BLaER1 (cell line): Measurements from ENCODE around the gene SMAD2.

Source experiments
- H3K27ac ChIP-seq: shearing (Covaris generic); formaldehyde crosslinking; 2 replicates; pipeline ENCODE4 v1.8.1; 2022
- H3K27me3 ChIP-seq: shearing (Covaris generic); formaldehyde crosslinking; 2 replicates; pipeline ENCODE4 v1.8.1; 2022
- H3K36me3 ChIP-seq: shearing (Covaris generic); formaldehyde crosslinking; 2 replicates; pipeline ENCODE4 v1.8.1; 2022
- H3K4me1 ChIP-seq: shearing (Covaris generic); formaldehyde crosslinking; 2 replicates; pipeline ENCODE4 v1.8.1; 2022
- H3K4me2 ChIP-seq: shearing (Covaris generic); formaldehyde crosslinking; 2 replicates; pipeline ENCODE4 v1.8.1; 2022
- H3K4me3 ChIP-seq: shearing (Covaris generic); formaldehyde crosslinking; 2 replicates; pipeline ENCODE4 v1.8.1; 2022
- H3K9ac ChIP-seq: shearing (Covaris generic); formaldehyde crosslinking; 2 replicates; pipeline ENCODE4 v1.8.1; 2022
- H3K9me3 ChIP-seq: shearing (Covaris generic); formaldehyde crosslinking; 2 replicates; pipeline ENCODE4 v1.8.1; 2022
- H4K20me1 ChIP-seq: shearing (Covaris generic); formaldehyde crosslinking; 2 replicates; pipeline ENCODE4 v1.8.1; 2022
- Cebpa-rat ChIP-seq: shearing (Covaris generic); IDR thresholded peaks from 2 replicates; pipeline ENCODE4 v1.8.1; 2022

SMAD2 gene

DNA sequence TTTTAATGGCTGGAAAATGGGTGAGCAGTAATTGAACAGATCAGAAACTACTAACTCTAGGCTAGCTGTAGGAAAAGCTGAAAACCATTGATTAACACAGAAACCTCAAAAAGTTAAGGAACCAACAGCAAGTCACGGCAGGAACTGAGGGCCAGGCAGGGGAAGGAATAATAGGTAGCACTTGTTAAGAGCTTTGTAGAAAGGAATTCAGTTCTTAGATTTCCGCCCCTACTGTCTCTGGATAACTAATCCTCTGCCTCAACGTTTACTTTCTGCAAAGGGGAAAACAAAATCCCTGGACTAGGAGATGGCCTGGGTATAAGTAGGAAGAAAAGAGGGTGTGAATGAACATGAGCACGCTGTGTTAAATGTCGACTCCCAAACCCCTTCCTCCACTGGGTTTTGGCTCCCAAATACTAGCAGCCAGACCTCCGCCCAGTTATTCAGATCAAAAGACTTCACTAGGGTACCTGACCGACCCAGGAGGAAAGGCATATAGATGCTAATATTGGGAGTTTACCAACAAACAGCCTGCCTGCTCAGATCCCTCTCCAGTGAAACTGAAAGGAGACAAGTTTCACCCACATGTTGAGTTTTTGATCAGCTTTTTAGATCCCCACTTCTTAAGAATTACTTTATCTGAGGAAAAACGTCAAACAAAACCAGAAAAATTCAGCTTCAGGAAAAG lies 12.4 kb downstream of the SMAD2 start:
- H3K4me2 ChIP-seq = no peak overlapping the region
- no peak for TF ChIP-seq Cebpa-rat
- no peaks in the 10 kb centered on the region for H3K27me3 ChIP-seq
- H3K9me3 ChIP-seq = no peaks in the 10 kb centered on the region
- H4K20me1 ChIP-seq = peaks cover 99% of the 10 kb centered on the region
- H3K4me3 ChIP-seq = no peak overlapping the region
- H3K9ac ChIP-seq = no peak overlapping the region
- H3K27ac ChIP-seq = no peak overlapping the region
- H3K4me1 ChIP-seq = peaks cover 32% of the 10 kb centered on the region
- peaks cover 13% of the 10 kb centered on the region; the same call in 1 of the 2 replicates for H3K36me3 ChIP-seq

DNA sequence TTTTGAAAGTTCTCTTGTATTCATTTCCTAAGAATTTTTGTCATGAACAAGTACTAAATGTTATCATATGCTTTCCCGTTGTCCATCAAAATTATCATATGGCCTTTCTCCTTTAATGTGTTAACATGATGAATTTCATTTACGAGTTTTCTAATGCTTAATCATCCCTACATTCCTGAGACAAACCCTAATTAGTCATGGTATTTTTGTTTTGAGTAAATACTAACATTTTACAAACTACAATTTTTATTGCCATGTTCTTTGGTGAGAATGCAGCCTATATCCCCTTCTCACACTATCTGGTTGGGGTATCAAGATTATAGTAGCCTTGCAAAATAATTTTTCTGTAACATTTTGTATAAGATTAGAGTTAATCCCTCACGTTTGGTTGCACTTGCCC lies 14.5 kb downstream of the SMAD2 start:
- Histone ChIP-seq H3K27ac (no peak overlapping the region), H3K36me3 (peaks cover 28% of the 10 kb centered on the region), H3K27me3 (no peaks in the 10 kb centered on the region), H3K4me2 (no peak overlapping the region), H3K9ac (no peak overlapping the region), H3K4me3 (no peak overlapping the region), H4K20me1 (peaks cover 99% of the 10 kb centered on the region), H3K9me3 (peaks cover 10% of the 10 kb centered on the region), H3K4me1 (peaks cover 32% of the 10 kb centered on the region)
- no peak for TF ChIP-seq Cebpa-rat

DNA sequence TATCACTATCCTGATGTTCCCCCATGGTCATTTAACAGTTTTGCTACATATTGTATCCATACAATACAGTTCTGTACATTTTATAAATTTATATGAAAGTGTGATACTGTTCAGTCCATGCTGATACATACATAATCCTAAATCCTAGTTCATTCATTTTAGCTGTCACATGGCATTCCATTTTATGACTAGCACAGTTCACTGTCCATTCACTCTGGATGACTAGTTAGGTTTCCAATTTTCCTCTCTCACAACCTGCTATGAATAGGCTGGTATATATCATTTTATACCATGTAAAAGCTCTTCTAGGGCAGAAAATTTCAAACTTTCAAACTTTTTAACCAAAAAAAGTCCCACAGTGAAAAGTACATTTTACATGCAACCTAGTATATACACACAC lies 15.2 kb downstream of the SMAD2 start:
- H3K4me3 ChIP-seq = no peak overlapping the region
- no peaks in the 10 kb centered on the region for H3K27me3 ChIP-seq
- peaks cover 32% of the 10 kb centered on the region for H3K4me1 ChIP-seq
- no peak overlapping the region for H3K9ac ChIP-seq
- H3K36me3 ChIP-seq = peaks cover 28% of the 10 kb centered on the region
- peaks cover 15% of the 10 kb centered on the region for H3K9me3 ChIP-seq
- H4K20me1 ChIP-seq = peaks cover 99% of the 10 kb centered on the region
- H3K27ac ChIP-seq = no peak overlapping the region
- no peak for TF ChIP-seq Cebpa-rat
- no peak overlapping the region for H3K4me2 ChIP-seq

DNA sequence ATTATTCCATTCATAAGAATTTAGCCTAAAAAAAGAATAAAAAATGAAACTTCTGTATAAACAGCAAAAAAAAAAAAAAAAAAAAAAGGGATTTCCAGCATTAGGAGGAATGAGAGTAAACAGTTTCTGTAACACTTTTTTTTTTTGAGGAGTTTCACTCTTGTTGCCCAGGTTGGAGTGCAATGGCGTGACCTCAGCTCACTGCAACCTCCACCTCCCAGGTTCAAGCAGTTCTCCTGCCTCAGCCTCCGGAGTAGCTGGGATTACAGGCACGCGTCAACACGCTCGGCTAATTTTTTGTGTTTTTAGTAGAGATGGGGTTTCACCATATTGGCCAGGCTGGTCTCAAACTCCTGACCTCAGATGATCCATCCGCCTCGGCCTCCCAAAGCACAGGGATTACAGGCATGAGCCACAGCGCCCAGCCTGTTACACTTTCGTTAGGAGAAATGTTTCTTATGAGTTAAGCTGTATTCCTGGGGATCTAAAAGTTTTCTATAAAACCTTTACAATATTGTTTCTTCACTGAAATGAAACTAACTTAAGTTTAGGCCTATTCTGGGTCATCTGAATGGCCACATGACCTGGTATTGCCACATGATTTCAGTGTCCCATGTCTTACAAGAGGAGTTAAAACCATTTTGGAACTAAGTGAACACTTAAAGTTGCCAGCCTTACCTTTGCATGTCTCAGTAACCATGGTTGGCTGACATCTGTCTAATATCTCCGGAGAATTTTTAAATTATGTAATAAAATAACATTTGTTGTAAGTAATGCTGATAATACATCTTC lies 17.5 kb downstream of the SMAD2 start:
- no peaks in the 10 kb centered on the region for H3K27me3 ChIP-seq
- H3K27ac ChIP-seq = no peak overlapping the region
- H3K36me3 ChIP-seq = peaks cover 42% of the 10 kb centered on the region
- H3K4me2 ChIP-seq = no peak overlapping the region
- no peak overlapping the region for H3K9ac ChIP-seq
- TF ChIP-seq Cebpa-rat = no peak
- H3K9me3 ChIP-seq = peaks cover 33% of the 10 kb centered on the region
- H3K4me3 ChIP-seq = no peak overlapping the region
- peaks cover 19% of the 10 kb centered on the region for H3K4me1 ChIP-seq
- H4K20me1 ChIP-seq = peaks cover 97% of the 10 kb centered on the region

DNA sequence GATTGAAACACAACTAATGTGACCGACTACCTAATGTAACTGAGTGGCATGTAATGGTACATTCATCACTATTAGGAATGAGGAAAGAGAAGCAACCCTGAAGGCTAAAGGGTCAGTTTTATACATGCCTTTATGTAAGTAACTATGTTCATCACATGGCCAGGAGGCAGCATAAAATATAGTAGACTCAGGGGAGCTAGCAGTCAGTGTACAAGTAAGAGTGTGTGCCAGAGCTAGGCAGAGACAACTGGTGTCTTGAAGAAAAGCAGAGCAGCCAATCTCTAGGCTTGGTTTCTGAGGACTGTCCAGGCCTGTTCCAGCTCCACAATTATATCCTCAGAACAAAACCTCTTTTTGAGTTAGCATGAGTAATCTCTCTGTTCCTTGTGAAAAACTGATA lies 18.1 kb downstream of the SMAD2 start:
- peaks cover 13% of the 10 kb centered on the region for H3K4me1 ChIP-seq
- no peak overlapping the region for H3K27ac ChIP-seq

DNA sequence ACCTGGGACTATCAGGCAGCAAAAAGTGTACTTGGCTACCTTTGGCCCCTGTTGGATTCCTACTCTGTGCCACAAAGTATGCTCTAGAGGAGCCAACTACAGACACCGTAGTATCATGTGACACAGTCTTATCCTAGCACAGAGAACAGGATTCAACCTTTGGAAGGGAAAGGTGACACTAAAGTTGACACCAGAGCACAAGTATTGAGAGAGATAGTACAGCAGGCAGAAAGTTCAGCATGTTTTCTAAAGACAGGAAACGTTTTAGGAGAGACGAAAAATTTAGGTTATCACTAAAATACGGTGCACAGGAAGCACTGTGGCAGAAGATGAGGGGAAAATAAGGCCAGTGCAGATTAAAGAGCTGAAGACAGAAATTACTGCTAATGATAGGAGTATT lies 18.6 kb downstream of the SMAD2 start:
- H3K4me3 ChIP-seq = no peak overlapping the region
- H3K4me2 ChIP-seq = no peak overlapping the region
- peaks cover 94% of the 10 kb centered on the region for H4K20me1 ChIP-seq
- H3K27me3 ChIP-seq = no peaks in the 10 kb centered on the region
- no peak overlapping the region for H3K27ac ChIP-seq
- peaks cover 44% of the 10 kb centered on the region for H3K9me3 ChIP-seq
- TF ChIP-seq Cebpa-rat = no peak
- H3K36me3 ChIP-seq = peaks cover 53% of the 10 kb centered on the region
- peaks cover 8% of the 10 kb centered on the region for H3K4me1 ChIP-seq
- H3K9ac ChIP-seq = no peak overlapping the region

More for the DNA sequence above, 18.1 kb downstream of the SMAD2 start:
- no peak overlapping the region for H3K9ac ChIP-seq
- H3K27me3 ChIP-seq = no peaks in the 10 kb centered on the region
- H3K4me3 ChIP-seq = no peak overlapping the region
- peaks cover 48% of the 10 kb centered on the region for H3K36me3 ChIP-seq
- H3K4me2 ChIP-seq = no peak overlapping the region
- H3K9me3 ChIP-seq = peaks cover 39% of the 10 kb centered on the region
- H4K20me1 ChIP-seq = peaks cover 97% of the 10 kb centered on the region
- no peak for TF ChIP-seq Cebpa-rat

DNA sequence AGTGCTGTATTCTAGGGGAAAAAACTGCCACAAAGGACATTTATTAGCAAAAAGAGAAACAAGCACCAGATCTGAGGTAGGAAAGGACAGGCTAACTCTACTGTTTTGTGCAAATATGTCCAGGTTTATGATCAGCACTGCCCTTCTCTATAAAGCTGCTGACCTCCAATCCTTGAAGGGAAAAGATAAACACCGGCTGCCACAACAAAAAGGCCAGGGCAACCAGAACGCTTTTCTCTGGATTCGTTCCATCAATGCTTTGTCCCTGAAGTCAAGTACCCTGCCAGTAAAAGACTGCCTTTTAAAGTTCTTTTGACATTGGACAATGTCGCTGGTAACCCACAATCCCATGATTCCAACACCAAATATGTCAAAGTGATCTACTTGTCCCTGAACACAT lies 21.0 kb downstream of the SMAD2 start:
- H3K4me3 ChIP-seq = no peak overlapping the region

DNA sequence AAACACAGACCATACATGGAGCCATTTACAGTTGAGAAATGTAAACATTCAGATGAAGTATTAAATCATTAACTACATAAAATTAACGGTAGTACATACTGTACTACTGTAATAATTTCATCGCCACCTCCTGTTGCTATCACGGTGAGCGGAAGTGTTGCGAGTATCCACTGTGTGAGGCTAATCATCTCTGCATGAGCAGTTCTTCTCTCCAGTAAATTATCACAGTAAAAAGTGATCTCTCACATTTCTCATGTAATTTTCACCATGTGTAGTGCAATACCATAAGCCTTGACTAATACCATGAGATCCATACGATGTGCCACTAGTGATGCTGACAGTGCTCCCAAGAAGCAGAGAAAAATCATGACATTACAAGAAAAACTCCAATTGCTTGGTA lies 21.9 kb downstream of the SMAD2 start:
- Histone ChIP-seq H3K27me3 (no peaks in the 10 kb centered on the region), H3K4me2 (no peak overlapping the region), H3K9me3 (peaks cover 74% of the 10 kb centered on the region), H3K27ac (no peak overlapping the region), H3K36me3 (peaks cover 78% of the 10 kb centered on the region), H3K4me3 (no peak overlapping the region), H3K9ac (no peak overlapping the region), H3K4me1 (no peaks in the 10 kb centered on the region), H4K20me1 (peaks cover 76% of the 10 kb centered on the region)
- TF ChIP-seq Cebpa-rat = no peak

More for the DNA sequence above, 21.0 kb downstream of the SMAD2 start:
- no peak for TF ChIP-seq Cebpa-rat
- no peak overlapping the region for H3K9ac ChIP-seq
- H3K9me3 ChIP-seq = peaks cover 65% of the 10 kb centered on the region
- H3K27ac ChIP-seq = no peak overlapping the region
- H4K20me1 ChIP-seq = peaks cover 78% of the 10 kb centered on the region
- no peaks in the 10 kb centered on the region for H3K27me3 ChIP-seq
- H3K36me3 ChIP-seq = peaks cover 69% of the 10 kb centered on the region
- no peaks in the 10 kb centered on the region for H3K4me1 ChIP-seq
- no peak overlapping the region for H3K4me2 ChIP-seq

DNA sequence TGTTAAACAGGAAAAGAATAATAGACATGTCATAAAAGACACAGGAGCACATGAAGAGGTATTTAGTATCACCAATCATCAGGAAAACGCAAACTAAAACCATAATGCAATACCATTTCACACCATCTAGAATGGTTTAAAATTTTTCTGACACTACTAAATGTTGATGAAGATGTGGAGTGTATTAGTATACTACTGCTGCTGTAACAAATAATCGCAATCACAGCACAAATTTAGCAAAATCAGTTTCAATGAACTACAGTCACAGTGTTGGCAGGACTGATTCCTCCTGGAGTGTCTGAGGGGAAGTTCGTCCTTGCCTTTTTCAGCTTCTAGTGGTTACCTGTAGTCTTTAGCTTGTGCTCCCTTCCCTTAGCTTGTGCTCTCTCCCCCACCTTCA lies 24.1 kb downstream of the SMAD2 start:
- Histone ChIP-seq H3K27me3 (no peaks in the 10 kb centered on the region), H3K9ac (no peak overlapping the region), H4K20me1 (peaks cover 64% of the 10 kb centered on the region; the same call in 1 of the 2 replicates), H3K4me2 (no peak overlapping the region), H3K4me1 (0 out of 2 replicates have a peak, but pooled peaks cover 4% of the 10 kb centered on the region), H3K27ac (no peak overlapping the region), H3K4me3 (no peak overlapping the region), H3K36me3 (peaks cover 83% of the 10 kb centered on the region), H3K9me3 (peaks cover 90% of the 10 kb centered on the region)
- TF ChIP-seq Cebpa-rat = no peak

DNA sequence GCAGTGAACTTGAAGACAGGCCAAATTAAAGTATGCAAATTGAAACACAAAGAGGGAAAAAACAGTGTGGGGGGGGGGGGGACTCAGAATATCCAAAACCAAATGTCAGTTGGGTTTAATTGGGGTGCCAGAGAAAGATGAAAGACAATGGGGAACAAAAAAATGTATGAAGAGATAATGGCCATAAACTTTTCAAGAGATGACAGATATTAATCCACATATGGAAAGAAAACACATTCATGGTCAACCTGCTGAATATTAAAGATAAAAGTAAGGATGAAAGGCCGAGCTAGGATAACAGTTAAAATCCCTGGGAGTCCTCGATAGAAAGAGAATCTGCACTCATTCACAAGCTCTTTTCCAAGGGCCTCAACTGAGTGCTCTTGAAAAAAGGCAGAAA lies 26.6 kb downstream of the SMAD2 start:
- H3K27ac ChIP-seq = no peak overlapping the region
- H3K9ac ChIP-seq = no peak overlapping the region
- peaks cover 58% of the 10 kb centered on the region for H3K36me3 ChIP-seq
- TF ChIP-seq Cebpa-rat = no peak
- no peak overlapping the region for H3K4me3 ChIP-seq
- H3K27me3 ChIP-seq = no peaks in the 10 kb centered on the region
- H3K9me3 ChIP-seq = peaks cover 71% of the 10 kb centered on the region
- H3K4me2 ChIP-seq = no peak overlapping the region
- peaks cover 60% of the 10 kb centered on the region for H4K20me1 ChIP-seq
- 0 out of 2 replicates have a peak, but pooled peaks cover 4% of the 10 kb centered on the region for H3K4me1 ChIP-seq
